Raji (cell line): Measurements from ENCODE around the gene PLXNB2.

Experiments
- POLR2A ChIP-seq: IDR thresholded peaks from 2 replicates; pipeline ENCODE4 v1.6.1; 2011; ENCODE audit warnings: low read depth, low read length, control low read depth; ENCODE audit not compliant: insufficient read depth

The PLXNB2 gene

GRCh38 chr22:50242406-50242949 lies 65.0 kb downstream of the PLXNB2 start:
- TF ChIP-seq POLR2A: no peak

DNA sequence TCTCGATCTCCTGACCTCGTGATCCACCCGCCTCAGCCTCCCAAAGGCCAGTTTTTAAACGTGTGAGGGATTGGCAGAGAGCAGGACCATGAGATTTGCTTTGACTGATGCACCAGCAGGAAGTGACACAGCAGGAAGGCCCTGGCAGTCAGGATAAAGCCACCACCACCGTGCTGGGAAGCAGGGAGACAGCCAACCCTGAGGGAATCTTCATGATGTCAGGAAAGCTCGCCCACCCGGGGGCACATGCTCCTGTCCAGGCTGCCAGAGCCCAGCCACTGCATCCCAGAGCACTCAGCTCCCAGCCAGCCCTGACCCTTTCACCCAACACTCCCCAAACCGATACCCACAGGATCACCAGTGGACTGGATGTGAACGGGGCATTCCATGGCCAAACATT lies 68.7 kb downstream of the PLXNB2 start:
- no peak for TF ChIP-seq POLR2A

GRCh38 chr22:50236731-50237409 lies 70.6 kb downstream of the PLXNB2 start:
- TF ChIP-seq POLR2A: no peak

DNA sequence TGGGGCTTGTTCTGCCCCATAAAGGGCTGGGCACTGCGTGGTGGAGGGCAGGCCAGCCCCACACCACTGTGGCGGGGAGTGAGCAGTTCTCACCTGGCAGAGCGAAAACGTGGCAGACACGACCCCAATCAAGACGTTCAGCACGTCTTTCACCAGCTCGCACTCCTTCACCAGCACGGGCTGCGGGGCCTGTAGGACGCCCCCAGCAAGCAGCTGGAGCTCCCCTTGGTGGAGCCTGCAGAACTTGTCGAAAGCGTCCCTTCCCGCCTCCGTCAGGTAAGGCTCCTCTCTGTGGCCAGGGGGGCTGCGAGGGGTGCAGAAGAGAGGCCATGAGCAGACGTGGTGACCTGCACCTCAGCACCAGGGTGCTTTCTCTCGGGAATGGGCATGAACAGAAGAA lies 74.2 kb downstream of the PLXNB2 start:
- no peak for TF ChIP-seq POLR2A

DNA sequence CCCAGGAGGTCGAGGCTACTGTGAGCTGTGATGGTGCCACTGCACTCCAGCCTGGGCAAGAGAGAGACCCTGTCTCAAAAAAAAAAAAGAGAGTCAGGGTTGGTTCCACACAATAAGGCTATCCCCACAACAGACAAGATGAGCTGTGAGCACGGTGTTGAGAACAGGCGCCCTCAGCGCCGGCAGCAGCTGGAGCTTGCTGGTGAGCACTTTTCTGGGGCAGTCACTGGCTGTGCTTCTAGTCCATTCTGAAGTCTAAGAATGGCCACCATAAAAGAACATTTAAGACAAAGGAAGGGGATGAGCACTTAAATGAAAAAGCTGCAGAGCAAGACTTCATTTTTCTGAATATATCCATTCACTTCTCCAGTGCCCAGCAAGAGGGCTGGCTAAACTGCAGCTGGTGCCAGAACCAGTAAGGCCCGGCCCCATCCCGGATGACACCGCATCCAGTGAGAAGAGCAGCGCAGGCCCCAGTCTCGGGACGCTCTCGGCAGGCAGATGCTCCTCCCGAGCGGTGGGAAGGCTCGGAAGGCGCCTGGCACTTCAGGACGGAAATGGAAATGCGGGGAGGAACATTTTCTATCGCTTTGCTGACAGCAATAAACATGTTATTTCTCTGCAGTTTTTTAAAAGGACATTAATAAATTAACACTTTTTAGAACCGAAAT lies 74.8 kb downstream of the PLXNB2 start:
- TF ChIP-seq POLR2A: no peak

GRCh38 chr22:50229370-50229769 lies 78.1 kb downstream of the PLXNB2 start:
- no peak for TF ChIP-seq POLR2A

DNA sequence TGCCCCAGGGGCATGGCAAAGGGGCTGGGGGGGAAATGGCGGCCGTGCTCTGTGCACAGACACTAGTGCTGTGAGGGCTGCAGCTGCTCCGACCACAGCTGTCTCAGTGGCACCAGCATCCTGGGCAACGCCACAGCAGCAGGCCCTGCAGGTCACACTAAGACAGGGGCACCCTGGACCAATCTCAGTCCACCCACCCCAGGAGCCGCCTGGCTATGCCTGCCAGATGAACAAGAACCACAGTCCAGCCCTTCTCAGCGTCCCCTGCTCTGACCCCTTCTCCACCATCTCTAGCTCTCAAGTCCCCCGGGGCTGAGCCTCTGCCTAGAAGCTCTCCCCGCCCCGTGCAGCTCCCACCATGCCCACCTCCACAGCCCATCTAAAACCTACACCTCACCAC lies 79.1 kb downstream of the PLXNB2 start:
- TF ChIP-seq POLR2A: no peak

DNA sequence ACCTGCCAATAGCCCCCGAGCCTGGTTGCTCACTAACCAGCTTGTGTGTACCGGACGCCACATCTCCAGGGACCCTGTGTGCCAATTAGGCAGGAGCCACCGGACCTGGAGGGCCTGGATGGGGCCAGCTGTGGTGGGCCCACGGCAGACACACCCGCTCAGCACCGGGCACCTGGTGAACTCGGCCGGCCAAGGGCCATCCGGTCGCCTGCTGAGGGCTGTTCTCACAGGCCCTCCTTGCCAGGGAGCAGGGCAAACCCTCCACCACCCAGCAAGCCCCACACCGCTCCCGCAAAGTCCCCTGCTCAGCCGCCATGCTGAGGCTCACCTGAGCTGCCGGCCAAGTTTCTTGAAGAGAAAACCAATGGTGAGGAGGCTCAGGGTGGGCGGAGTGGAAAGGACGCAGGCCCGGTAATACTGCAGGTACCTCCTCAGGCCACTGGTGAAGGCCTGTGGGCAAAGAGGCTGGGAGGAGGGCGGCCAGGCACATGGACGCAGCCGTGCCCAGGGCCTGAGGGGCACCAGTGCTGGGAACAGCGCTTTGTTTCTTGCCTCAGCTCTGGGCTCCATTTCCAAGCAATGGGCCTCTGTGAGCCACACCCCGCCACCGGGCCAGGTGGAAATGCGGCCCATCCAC lies 79.7 kb downstream of the PLXNB2 start:
- no peak for TF ChIP-seq POLR2A

DNA sequence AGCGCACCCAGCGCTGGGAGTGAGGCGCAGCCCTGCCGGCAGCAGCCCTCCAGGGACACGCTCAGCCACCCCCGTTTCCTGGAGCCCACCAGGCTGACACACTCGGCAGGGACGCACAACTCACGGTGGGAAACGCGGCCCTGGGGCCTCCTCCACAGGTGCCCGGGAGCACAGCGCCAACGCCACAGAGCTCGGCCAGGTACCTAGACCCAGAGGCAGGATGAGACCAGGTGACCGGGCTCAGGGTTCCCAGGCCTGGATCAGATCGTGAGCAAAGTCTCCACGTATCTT lies 80.6 kb downstream of the PLXNB2 start:
- no peak for TF ChIP-seq POLR2A

- no peak for TF ChIP-seq POLR2A
Observed at GRCh38 chr22:50226063-50226874, 81.2 kb downstream of the PLXNB2 start.

DNA sequence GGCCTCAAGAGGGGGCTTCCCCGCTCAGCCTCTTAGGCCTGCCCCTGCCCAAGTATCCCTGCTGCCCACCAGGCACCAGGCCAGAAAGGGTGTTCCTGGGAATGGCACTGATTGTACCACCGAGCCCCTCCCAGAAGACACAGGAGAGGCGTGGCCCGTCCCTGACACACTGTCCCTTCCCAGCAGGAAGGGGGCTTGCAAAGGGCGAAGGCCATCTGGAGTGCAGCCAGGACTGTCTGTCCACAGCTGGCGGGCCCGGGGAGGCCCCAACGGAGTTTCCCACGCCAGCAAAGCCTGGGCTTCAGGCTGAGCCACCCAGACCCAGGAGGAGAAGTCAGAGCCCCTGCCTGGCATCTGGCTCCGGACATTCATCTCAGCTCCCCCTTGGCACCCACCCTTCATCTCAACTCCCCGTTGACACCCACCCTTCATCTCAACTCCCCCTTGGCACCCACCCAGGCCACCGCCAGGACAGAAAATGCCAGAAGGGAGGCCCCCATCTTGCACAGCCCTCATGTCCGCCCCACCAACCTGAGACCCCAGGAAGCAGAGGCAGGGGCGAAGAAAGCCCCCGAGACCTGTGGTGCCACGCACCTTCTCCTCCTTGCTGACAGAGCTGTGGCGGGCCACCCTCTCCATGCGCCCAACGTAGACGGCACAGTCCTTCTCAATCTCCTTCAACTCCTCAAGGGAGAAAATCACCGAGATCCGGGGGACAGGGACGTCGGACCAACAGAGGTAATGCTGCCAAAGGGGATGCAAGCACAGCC lies 82.1 kb downstream of the PLXNB2 start:
- no peak for TF ChIP-seq POLR2A
